Thymus (tissue), 11 donors: ENCODE measurements around the gene TPH2. TPM values are rescaled to one million over a fixed set of nuclear protein-coding genes. Genes with fewer than 3 reads are reported as not detected.

Source experiments
- DNase-seq, 9 donors: peaks; one replicate each; pipeline ENCODE4 v3.0.0-alpha.2; 2013; ENCODE audit warnings: low spot score in 9 of 9, low read depth in 6 of 9, missing footprints in 1 of 9
- H3K27ac ChIP-seq, 2 donors: one replicate each; pipeline ENCODE4 v1.5.1; 2013; ENCODE audit warnings: control low read depth in 1 of 2, low read depth in 1 of 2, low read length in 1 of 2, mild to moderate bottlenecking in 1 of 2, moderate library complexity in 1 of 2
- H3K27me3 ChIP-seq, 2 donors: one replicate each; pipeline ENCODE4 v1.5.1; 2013; ENCODE audit warnings: low read length in 1 of 2; ENCODE audit not compliant: control insufficient read depth in 2 of 2, insufficient read depth in 1 of 2
- H3K36me3 ChIP-seq, 2 donors: one replicate each; pipeline ENCODE4 v1.5.1; 2013; ENCODE audit warnings: low read length in 1 of 2, mild to moderate bottlenecking in 1 of 2, moderate library complexity in 1 of 2; ENCODE audit not compliant: control insufficient read depth in 2 of 2, insufficient read depth in 2 of 2
- H3K4me1 ChIP-seq, 2 donors: one replicate each; pipeline ENCODE4 v1.5.1; 2013; ENCODE audit warnings: low read length in 2 of 2; ENCODE audit not compliant: control insufficient read depth in 2 of 2, insufficient read depth in 2 of 2
- H3K4me3 ChIP-seq, 2 donors: one replicate each; pipeline ENCODE4 v1.5.1; 2013; ENCODE audit warnings: low read length in 2 of 2, control low read depth in 1 of 2, mild to moderate bottlenecking in 1 of 2
- H3K9me3 ChIP-seq, 2 donors: one replicate each; pipeline ENCODE4 v1.5.1; 2013; ENCODE audit warnings: low read length in 1 of 2, mild to moderate bottlenecking in 1 of 2; ENCODE audit not compliant: control insufficient read depth in 2 of 2, insufficient read depth in 1 of 2
- WGBS: extraction: QIAGEN DNeasy Blood & Tissue Kit; methylation state at CpG from one replicate; pipeline ENCODE4 v1.1.7; 2013; 5-methylcytosine and 5-hydroxymethylcytosine counted together
- polyA plus RNA-seq: library from polyadenylated mRNA; stranded (reverse); fragments of 200-250 nt; gene quantifications from one replicate; pipeline ENCODE4 v1.2.3, GENCODE V29; 2013
- total RNA-seq: library from RNA; stranded (reverse); fragments of 120-200 nt; gene quantifications from one replicate; pipeline ENCODE4 v1.2.4, GENCODE V29; 2013
- donor health status: healthy.

The TPH2 gene
- total and polyA plus RNA-seq, 2 donors = 0.07 TPM; not detected in 1

GRCh38 chr12:72071030-72071429 is 132.4 kb downstream of the TPH2 start:
- 94% methylated on average over 2 of the region's 2 CpGs for WGBS
- no peaks in the 10 kb centered on the region for H3K27me3 ChIP-seq
- no peak overlapping the region for H3K27ac ChIP-seq
- H3K4me1 ChIP-seq = no peaks in the 10 kb centered on the region
- H3K9me3 ChIP-seq = peaks cover 0 to 7% of the 10 kb centered on the region in 2 donors
- no peak overlapping the region for H3K4me3 ChIP-seq
- DNase-seq = no peak
- H3K36me3 ChIP-seq = no peaks in the 10 kb centered on the region

GRCh38 chr12:72072592-72073212 is 134.1 kb downstream of the TPH2 start:
- H3K27me3 ChIP-seq = no peaks in the 10 kb centered on the region
- no peak overlapping the region for H3K27ac ChIP-seq
- no peaks in the 10 kb centered on the region for H3K36me3 ChIP-seq
- 88% methylated on average over 1 of the region's 1 CpG for WGBS
- no peak overlapping the region for H3K4me3 ChIP-seq
- DNase-seq = no peak
- H3K4me1 ChIP-seq = no peaks in the 10 kb centered on the region
- H3K9me3 ChIP-seq = peaks cover 0 to 7% of the 10 kb centered on the region in 2 donors

- H3K27me3 ChIP-seq = no peaks in the 10 kb centered on the region
- no peak for DNase-seq
- H3K36me3 ChIP-seq = no peaks in the 10 kb centered on the region
- WGBS = 91% methylated on average over 1 of the region's 1 CpG
- H3K4me3 ChIP-seq = no peak overlapping the region
- peaks cover 0 to 7% of the 10 kb centered on the region in 2 donors for H3K9me3 ChIP-seq
- no peak overlapping the region for H3K27ac ChIP-seq
- H3K4me1 ChIP-seq = no peaks in the 10 kb centered on the region
These were observed 135.4 kb downstream of the TPH2 start for GRCh38 chr12:72074065-72074464.

GRCh38 chr12:72074956-72075355 is 136.3 kb downstream of the TPH2 start:
- no peaks in the 10 kb centered on the region for H3K4me1 ChIP-seq
- no peaks in the 10 kb centered on the region for H3K27me3 ChIP-seq
- H3K9me3 ChIP-seq = peaks cover 0 to 7% of the 10 kb centered on the region in 2 donors
- H3K4me3 ChIP-seq = no peak overlapping the region
- WGBS = 55% methylated on average over 3 of the region's 3 CpGs
- DNase-seq = no peak
- H3K27ac ChIP-seq = no peak overlapping the region
- no peaks in the 10 kb centered on the region for H3K36me3 ChIP-seq

GRCh38 chr12:72075401-72075800 is 136.8 kb downstream of the TPH2 start:
- no peaks in the 10 kb centered on the region for H3K4me1 ChIP-seq
- no peak overlapping the region for H3K4me3 ChIP-seq
- no peak for DNase-seq
- H3K27me3 ChIP-seq = no peaks in the 10 kb centered on the region
- peaks cover 0 to 7% of the 10 kb centered on the region in 2 donors for H3K9me3 ChIP-seq
- 69% methylated on average over 3 of the region's 3 CpGs for WGBS
- no peaks in the 10 kb centered on the region for H3K36me3 ChIP-seq
- no peak overlapping the region for H3K27ac ChIP-seq

- H3K36me3 ChIP-seq = no peaks in the 10 kb centered on the region
- DNase-seq = no peak
- no peak overlapping the region for H3K27ac ChIP-seq
- 95% methylated on average over 9 of the region's 9 CpGs for WGBS
- no peak overlapping the region for H3K4me3 ChIP-seq
- no peaks in the 10 kb centered on the region for H3K4me1 ChIP-seq
- no peaks in the 10 kb centered on the region for H3K27me3 ChIP-seq
- H3K9me3 ChIP-seq = peaks cover 0 to 1% of the 10 kb centered on the region in 2 donors
These were observed 137.4 kb downstream of the TPH2 start for GRCh38 chr12:72075891-72076557.

GRCh38 chr12:72076558-72076915 is 137.9 kb downstream of the TPH2 start:
- no peaks in the 10 kb centered on the region for H3K36me3 ChIP-seq
- H3K4me1 ChIP-seq = no peaks in the 10 kb centered on the region
- WGBS = 87% methylated on average over 3 of the region's 3 CpGs
- H3K4me3 ChIP-seq = no peak overlapping the region
- H3K27me3 ChIP-seq = no peaks in the 10 kb centered on the region
- H3K9me3 ChIP-seq = no peaks in the 10 kb centered on the region
- H3K27ac ChIP-seq = no peak overlapping the region
- no peak for DNase-seq

GRCh38 chr12:72077111-72077820 is 138.6 kb downstream of the TPH2 start:
- Histone ChIP-seq H3K36me3 (no peaks in the 10 kb centered on the region), H3K27me3 (no peaks in the 10 kb centered on the region), H3K27ac (no peak overlapping the region), H3K4me3 (no peak overlapping the region), H3K9me3 (no peaks in the 10 kb centered on the region), H3K4me1 (no peaks in the 10 kb centered on the region)
- 87% methylated on average over 5 of the region's 5 CpGs for WGBS
- DNase-seq = no peak

GRCh38 chr12:72081777-72082176 is 143.1 kb downstream of the TPH2 start:
- H3K36me3 ChIP-seq = no peaks in the 10 kb centered on the region
- H3K9me3 ChIP-seq = no peaks in the 10 kb centered on the region
- WGBS = 84% methylated on average over 2 of the region's 2 CpGs
- no peaks in the 10 kb centered on the region for H3K27me3 ChIP-seq
- no peak overlapping the region for H3K4me3 ChIP-seq
- DNase-seq = no peak
- no peaks in the 10 kb centered on the region for H3K4me1 ChIP-seq
- H3K27ac ChIP-seq = no peak overlapping the region
